Mesothelial cell of epicardium (in vitro differentiated cells): ENCODE results near the gene BOC. TPM values are rescaled to one million over a fixed set of nuclear protein-coding genes. Genes with fewer than 3 reads are reported as not detected.

Experiments
- DNase-seq, 2 experiments: peaks; one replicate each; pipeline ENCODE4 v3.0.0; 2021; ENCODE audit warnings: low spot score in 2 of 2; ENCODE audit not compliant: unreplicated experiment in 2 of 2
- H3K27ac Mint-ChIP-seq: 2 replicates; pipeline ENCODE4 v1.8.0; 2021; ENCODE audit warnings: mixed read lengths
- H3K27me3 Mint-ChIP-seq: 2 replicates; pipeline ENCODE4 v1.8.0; 2021; ENCODE audit warnings: low read depth, mixed read lengths
- H3K36me3 Mint-ChIP-seq: 2 replicates; pipeline ENCODE4 v1.8.0; 2021; ENCODE audit warnings: mixed read lengths
- H3K4me1 Mint-ChIP-seq: 2 replicates; pipeline ENCODE4 v1.8.0; 2021; ENCODE audit warnings: mixed read lengths
- H3K4me3 Mint-ChIP-seq: 2 replicates; pipeline ENCODE4 v1.8.0; 2021; ENCODE audit warnings: mild to moderate bottlenecking, moderate library complexity, mixed read lengths
- H3K9me3 Mint-ChIP-seq: 2 replicates; pipeline ENCODE4 v1.8.0; 2021; ENCODE audit warnings: mixed read lengths
- CTCF ChIP-seq: fragments of 200-600 bp; sonication (generic); IDR thresholded peaks from one replicate; pipeline ENCODE4 v1.5.0; 2021; ENCODE audit warnings: antibody characterized with exemption; ENCODE audit not compliant: unreplicated experiment
- total RNA-seq: library from RNA; stranded (reverse); gene quantifications from 3 replicates; pipeline ENCODE4 v1.2.1, GENCODE V29; 2021

BOC gene
- total RNA-seq, 1 donor from 2014 or later = 85.3 TPM

GRCh38 chr3:113247068-113247467, 35.7 kb downstream of the BOC start:
- Mint-ChIP-seq H3K4me3 (no peak overlapping the region), H3K9me3 (no peaks in the 10 kb centered on the region), H3K27me3 (no peaks in the 10 kb centered on the region), H3K4me1 (peaks cover 47% of the 10 kb centered on the region), H3K27ac (peak overlapping the region; percentile 74), H3K36me3 (peaks cover 28% of the 10 kb centered on the region)
- DNase-seq = no peak
- TF ChIP-seq CTCF = no peak

- peaks cover 34% of the 10 kb centered on the region for H3K36me3 Mint-ChIP-seq
- no peak for DNase-seq
- no peak overlapping the region for H3K4me3 Mint-ChIP-seq
- peak overlapping the region; percentile 59 for H3K27ac Mint-ChIP-seq
- no peaks in the 10 kb centered on the region for H3K27me3 Mint-ChIP-seq
- TF ChIP-seq CTCF = no peak
- peaks cover 41% of the 10 kb centered on the region for H3K4me1 Mint-ChIP-seq
- H3K9me3 Mint-ChIP-seq = no peaks in the 10 kb centered on the region
These were observed 36.5 kb downstream of the BOC start for GRCh38 chr3:113247675-113248458.

DNA sequence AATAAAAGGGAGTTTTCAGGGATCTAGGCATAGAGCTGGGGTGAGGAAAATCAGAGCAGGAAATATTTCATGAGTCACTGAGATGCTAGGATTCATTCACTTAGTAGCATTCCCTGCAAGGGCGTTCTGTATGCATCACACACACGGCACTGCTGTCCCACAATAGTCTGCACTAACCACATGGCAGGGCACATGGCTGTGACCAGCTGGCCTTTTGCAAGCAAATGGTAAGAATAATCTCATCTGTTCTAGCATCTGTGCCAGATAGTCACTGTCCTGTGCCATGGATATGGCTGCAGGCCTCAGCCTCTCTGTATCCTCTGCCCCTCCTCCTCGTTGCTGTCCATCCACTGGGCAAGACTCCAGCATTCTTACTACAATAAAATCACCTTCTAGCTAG, 37.8 kb downstream of the BOC start:
- Mint-ChIP-seq H3K27ac (no peak overlapping the region), H3K4me1 (peaks cover 39% of the 10 kb centered on the region)
- no peak for TF ChIP-seq CTCF

DNA sequence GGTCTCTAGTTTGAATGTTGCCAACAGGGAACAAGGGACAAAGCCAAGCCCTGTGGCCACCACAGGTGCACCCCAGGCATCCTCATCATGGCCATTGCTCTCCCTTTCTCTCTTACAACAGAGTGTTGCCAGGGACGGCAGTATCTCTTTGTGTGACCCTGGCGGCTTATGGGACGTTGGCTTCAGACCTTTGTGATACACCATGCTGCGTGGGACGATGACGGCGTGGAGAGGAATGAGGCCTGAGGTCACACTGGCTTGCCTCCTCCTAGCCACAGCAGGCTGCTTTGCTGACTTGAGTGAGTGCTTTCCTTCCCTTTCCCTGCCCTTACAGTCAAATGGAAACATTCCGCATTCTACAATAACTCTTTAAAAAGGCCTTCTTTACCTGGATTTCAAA, 38.2 kb downstream of the BOC start:
- H3K9me3 Mint-ChIP-seq = no peaks in the 10 kb centered on the region
- no peak overlapping the region for H3K4me3 Mint-ChIP-seq
- DNase-seq = no peak
- H3K27me3 Mint-ChIP-seq = no peaks in the 10 kb centered on the region
- peaks cover 42% of the 10 kb centered on the region for H3K36me3 Mint-ChIP-seq
- no peak overlapping the region for H3K27ac Mint-ChIP-seq
- no peak for TF ChIP-seq CTCF
- peaks cover 43% of the 10 kb centered on the region for H3K4me1 Mint-ChIP-seq

More for the DNA sequence above, 37.8 kb downstream of the BOC start:
- Mint-ChIP-seq H3K9me3 (no peaks in the 10 kb centered on the region), H3K27me3 (no peaks in the 10 kb centered on the region), H3K36me3 (peaks cover 42% of the 10 kb centered on the region), H3K4me3 (no peak overlapping the region)
- DNase-seq = no peak

- DNase-seq = no peak
- Mint-ChIP-seq H3K36me3 (peaks cover 44% of the 10 kb centered on the region), H3K27me3 (no peaks in the 10 kb centered on the region), H3K4me3 (no peak overlapping the region), H3K9me3 (no peaks in the 10 kb centered on the region), H3K27ac (no peak overlapping the region), H3K4me1 (peaks cover 43% of the 10 kb centered on the region)
- no peak for TF ChIP-seq CTCF
These were observed 39.2 kb downstream of the BOC start for GRCh38 chr3:113250566-113250965.

- peaks cover 34% of the 10 kb centered on the region for H3K4me1 Mint-ChIP-seq
- H3K4me3 Mint-ChIP-seq = no peak overlapping the region
- no peak for DNase-seq
- no peaks in the 10 kb centered on the region for H3K9me3 Mint-ChIP-seq
- no peak for TF ChIP-seq CTCF
- no peak overlapping the region for H3K27ac Mint-ChIP-seq
- no peaks in the 10 kb centered on the region for H3K27me3 Mint-ChIP-seq
- H3K36me3 Mint-ChIP-seq = peaks cover 42% of the 10 kb centered on the region
These were observed 40.5 kb downstream of the BOC start for GRCh38 chr3:113251817-113252216.
